HG02588 (cell line): ENCODE data around the gene DHX16.
"Not testable (repeated sequence)": the region's sequence is repeated elsewhere in the genome, so short reads cannot be mapped to it uniquely, and the experiment has no call there.

Experiments used
- ATAC-seq: cut with Tn5 transposase; IDR thresholded peaks from one replicate; pipeline ENCODE4 v1.9.1; 2021; ENCODE audit warnings: mild to moderate bottlenecking, moderate library complexity; ENCODE audit not compliant: unreplicated experiment

Gene DHX16

GRCh38 chr6:30672445-30673253, at the start of gene DHX16:
Gene DHX16 (minus strand): TSS chr6:30673006. CDS start chr6:30672841, 165 bp downstream.
- ATAC-seq, result peak; percentile 60

DNA sequence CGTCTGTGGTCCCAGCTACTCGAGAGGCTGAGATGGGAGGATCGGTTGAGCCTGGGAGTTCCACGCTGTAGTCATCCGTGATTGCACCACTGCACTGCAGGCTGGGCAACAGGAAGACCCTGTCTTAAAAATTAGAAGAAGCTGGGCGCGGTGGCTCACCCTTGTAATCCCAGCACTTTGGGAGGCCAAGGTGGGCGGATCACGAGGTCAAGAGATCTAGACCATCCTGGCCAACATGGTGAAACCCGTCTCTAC, 49.1 kb upstream of the DHX16 start:
- ATAC-seq, result not testable (repeated sequence)

- no peak for ATAC-seq
Observed at GRCh38 chr6:30721198-30722024, 48.6 kb upstream of the DHX16 start.

DNA sequence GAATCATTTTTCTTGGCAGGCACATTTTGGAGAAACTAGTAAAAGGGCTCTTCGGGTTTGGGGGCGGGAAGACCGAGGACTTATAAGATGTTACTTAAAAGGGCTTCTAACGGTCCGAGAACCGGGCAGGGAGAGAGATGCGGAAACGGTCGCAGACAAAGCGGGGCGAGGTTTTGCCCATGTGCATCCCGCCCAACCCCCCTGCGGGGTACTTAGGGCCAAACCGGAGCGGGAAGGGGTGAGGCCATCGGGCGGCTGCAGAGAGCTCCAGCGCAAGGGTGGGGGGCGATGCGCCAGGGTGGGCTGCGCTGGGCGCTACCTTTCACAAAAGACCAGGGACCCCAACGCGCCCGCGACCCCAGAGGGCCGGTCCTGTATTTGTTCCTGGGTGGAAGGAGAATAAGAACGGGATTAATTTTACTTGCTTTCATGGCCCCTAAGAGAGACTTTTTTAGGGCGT, 48.0 kb upstream of the DHX16 start:
- no peak for ATAC-seq

DNA sequence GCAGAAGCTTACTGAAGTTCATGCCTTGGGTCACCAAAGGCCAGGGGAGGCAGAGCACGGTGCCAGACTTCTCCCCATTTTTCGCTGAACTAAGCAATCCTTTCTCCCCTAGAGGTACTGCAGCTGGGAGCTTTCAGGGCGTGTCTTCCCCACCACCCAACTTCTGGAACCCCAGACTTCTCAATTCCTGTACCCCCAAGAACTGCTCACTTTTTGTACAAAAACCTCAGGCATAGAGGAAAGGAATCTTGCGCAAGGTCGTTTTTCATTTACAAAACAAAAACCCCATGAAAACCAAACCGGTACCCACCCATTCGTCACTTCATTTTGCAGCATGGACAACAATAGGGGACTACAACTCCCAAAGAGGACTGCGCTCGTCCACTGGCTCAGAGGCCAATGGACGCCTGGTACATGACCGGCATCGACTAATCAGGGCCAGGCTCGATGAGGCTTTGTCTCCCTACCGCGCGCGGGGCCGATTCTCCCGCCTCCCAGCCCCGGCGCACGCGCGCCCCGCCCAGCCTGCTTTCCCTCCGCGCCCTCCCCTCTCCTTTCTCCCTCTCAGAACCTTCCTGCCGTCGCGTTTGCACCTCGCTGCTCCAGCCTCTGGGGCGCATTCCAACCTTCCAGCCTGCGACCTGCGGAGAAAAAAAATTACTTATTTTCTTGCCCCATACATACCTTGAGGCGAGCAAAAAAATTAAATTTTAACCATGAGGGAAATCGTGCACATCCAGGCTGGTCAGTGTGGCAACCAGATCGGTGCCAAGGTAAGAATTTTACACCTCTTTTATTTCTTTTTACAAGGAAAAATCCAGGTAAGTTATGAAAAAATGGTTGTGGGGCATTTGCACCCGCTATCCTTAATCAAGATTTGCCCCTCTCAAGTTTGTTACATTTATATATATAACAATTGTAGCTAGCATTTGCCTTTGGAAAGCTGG, 47.3 kb upstream of the DHX16 start, which contains the start of gene TUBB:
Gene TUBB (plus strand): TSS at position 562 of the 947 bp plus-strand sequence. CDS start 155 bp downstream, at position 717.
- peak; percentile 49 for ATAC-seq

DNA sequence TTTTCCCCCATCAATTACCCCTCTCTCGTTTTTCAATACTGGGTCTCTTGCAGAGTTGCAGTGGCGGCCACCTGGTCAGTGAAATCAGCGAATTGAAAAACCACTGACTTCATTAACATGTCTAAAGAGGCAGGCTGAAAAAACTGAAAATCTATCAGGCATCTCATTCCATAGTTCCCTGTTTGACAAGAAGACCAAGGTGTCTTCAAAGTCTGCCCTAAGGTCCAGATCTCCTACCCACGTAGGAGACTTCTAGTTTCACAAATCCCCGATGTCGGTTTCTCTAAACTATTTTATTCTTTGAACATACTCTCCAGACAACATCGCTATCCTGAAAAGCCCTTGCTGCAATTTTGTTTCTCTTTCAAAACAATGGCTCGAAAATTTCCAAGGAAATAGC, 46.5 kb upstream of the DHX16 start:
- ATAC-seq, result no peak

- ATAC-seq, result not testable (repeated sequence)
Observed at GRCh38 chr6:30717845-30718720, 45.3 kb upstream of the DHX16 start.

GRCh38 chr6:30717129-30717844, 44.5 kb upstream of the DHX16 start, which contains the start of gene MDC1:
Gene MDC1 (minus strand): TSS chr6:30717281. CDS start chr6:30715175, 2,106 bp downstream.
- peak; percentile 57 for ATAC-seq

DNA sequence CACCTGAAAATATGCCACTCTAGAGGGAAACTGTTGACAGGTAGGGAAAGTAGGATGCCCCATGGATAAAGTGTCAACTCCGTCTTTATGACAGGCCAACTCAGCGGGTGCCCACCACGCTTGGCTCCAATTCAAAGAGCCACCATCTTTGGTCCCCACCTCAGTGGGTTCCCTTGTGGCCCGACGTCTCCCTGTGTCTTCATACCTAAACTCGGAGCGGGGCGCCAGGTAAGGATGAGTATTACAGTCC, 44.0 kb upstream of the DHX16 start:
- ATAC-seq, result no peak

GRCh38 chr6:30714263-30714662, 41.5 kb upstream of the DHX16 start:
- ATAC-seq, result no peak

GRCh38 chr6:30712441-30712945, 39.7 kb upstream of the DHX16 start:
- no peak for ATAC-seq

DNA sequence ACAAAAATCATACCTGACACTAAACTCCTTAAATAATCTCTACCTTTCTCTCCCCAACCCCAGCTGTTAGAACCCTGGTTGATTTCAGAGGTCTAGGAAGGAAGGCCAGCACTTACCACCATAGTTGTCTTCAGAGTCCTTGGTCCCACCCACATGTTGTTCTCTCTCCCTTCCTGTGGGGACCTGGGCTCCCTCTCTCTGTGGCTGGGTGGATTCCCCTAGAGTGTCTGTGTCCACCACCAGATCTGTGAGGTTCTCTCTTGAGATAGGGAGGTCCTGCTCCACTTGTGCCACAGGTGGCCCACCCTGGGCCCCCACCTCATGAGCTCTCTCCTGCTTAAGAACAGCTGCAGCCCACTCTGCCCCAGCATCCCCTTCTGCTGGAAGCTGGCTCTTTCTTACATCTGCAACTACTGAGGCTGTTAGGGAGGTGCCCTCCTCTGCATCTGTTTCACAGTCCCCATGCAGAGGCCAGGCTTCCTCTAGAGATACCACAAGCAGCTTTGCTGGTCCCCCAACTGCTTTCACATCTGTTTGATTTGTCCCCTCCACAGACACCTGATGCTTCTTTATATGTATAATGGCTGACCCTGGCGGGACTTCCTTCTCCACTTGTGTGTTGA, 39.1 kb upstream of the DHX16 start:
- no peak for ATAC-seq

DNA sequence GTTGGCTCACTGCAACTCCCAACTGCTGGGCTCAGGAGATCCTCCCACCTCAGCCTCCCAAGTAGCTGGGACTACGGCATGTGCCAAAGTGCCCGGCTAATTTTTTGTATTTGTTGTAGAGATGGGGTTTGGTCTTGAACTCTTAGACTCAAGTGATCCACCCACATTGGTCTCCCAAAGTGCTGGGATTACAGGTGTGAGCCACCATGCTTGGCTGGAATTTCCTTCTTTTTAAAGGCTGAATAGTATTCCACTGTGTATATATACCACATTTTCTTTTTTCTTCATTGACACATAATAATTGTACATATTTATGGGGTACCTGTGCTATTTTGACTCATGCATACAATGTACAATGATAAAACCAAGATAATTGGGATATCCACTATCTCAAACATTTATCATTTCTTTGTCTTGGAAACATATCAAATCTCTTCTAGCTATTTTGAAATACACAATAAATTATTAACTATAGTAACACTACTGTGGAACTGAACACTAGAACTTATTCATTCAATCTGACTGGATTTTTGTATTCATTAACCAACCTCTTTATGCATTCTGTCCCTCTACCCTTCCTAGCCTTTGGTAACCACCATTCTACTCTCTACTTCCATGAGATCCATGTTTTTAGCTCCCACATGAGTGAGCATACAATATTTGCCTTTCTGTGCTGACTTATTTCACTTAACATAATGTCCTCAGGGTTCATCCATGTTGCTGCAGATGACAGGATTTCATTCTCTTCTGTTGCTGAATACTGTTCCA, 36.5 kb upstream of the DHX16 start:
- no peak for ATAC-seq

- ATAC-seq, result no peak
Observed at GRCh38 chr6:30707281-30707850, 34.6 kb upstream of the DHX16 start.

GRCh38 chr6:30705620-30706019, 32.8 kb upstream of the DHX16 start:
- ATAC-seq, result no peak

DNA sequence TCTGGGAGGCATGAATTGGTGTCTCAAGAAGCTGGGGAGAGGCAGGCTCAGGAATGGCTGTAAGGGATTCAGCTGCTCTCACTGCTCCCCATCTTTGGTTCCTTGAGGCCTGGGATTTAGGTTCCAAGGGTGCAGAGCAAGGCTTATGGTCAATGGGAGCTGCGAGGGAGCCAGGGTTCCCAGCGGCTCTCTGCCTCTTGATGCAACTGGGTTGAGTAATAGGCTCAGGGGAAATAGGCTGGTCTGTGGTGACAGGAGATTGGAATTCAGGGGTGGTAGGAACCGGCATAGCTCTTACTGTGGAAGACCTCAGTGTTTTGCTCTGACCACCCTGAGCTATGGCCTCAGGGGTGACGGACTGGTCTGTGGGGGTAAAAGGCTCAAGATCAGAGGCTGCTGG, 31.0 kb upstream of the DHX16 start:
- ATAC-seq, result no peak

DNA sequence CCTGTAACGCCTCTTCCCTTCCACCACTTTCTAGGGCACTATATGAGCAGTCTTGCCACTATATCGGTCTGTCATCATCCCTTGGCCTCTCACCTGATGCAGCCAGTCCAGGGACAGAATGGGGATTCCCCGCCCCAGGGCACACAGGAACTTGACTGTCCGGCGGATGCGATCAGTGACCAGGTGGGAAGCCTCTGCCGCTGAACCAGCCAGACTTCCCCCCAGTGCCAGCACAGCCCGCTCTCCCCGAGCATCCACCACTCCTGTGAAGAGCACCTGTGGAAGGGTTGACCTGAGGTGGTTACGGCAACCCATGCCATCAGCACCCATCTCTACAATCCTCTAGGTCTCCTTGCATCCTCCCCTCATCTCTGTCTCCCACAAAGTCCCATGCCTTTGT, 30.2 kb upstream of the DHX16 start:
- ATAC-seq, result no peak

GRCh38 chr6:30700340-30700739, 27.5 kb upstream of the DHX16 start:
- ATAC-seq, result no peak
